Measurements from ENCODE around the gene HSPB6. TPM values are rescaled to one million over a fixed set of nuclear protein-coding genes. Genes with fewer than 3 reads are reported as not detected.
"Not testable (repeated sequence)": the region's sequence is repeated elsewhere in the genome, so short reads cannot be mapped to it uniquely, and the experiment has no call there.

The HSPB6 gene, protein sequence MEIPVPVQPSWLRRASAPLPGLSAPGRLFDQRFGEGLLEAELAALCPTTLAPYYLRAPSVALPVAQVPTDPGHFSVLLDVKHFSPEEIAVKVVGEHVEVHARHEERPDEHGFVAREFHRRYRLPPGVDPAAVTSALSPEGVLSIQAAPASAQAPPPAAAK
- 0.21 and 0.37 TPM in 2 replicates for total RNA-seq
- 0.24 TPM for polyA plus RNA-seq (2012)

DNA sequence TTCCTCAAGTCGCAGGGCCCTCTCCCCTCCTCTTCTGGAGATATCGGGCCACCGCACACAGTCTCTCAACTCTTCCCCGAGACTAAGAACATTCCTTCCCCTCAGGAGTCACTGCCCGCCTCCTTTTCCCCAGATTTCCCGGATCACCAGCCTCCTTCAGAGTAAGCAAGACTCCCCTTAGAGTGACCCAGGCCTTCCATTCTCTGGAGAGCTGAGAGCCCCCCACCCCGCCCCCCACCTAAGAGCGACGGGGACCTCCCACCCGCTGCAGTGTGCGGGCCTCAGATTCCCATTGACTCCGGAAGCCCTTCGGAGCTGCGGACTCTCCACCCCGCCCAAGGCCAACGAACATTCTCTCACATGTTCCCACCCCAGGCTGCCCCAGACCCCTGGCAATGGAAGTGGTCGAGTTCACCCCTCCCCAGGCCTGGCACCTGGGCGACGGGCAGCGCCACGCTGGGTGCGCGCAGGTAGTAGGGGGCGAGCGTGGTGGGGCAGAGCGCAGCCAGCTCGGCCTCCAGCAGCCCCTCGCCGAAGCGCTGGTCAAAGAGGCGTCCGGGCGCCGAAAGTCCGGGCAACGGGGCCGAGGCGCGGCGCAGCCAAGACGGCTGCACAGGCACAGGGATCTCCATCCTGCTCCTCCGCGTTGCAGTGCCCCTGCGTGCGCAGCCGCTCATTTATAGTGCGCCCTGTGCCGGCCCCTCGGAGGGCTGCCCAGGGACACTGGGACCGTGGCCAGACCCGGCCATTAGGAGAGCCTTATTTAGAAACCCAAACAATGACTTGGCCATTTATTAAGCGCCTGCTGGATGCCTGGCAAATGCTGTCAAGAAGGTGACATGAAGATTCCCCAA, at the start of gene HSPB6:
HSPB6 (minus strand) TSS at position 653 of the 854 bp plus-strand sequence; CDS start at position 632, 21 bp downstream.
- DNase-seq (ENCODE audit: low read depth), result no peak

DNA sequence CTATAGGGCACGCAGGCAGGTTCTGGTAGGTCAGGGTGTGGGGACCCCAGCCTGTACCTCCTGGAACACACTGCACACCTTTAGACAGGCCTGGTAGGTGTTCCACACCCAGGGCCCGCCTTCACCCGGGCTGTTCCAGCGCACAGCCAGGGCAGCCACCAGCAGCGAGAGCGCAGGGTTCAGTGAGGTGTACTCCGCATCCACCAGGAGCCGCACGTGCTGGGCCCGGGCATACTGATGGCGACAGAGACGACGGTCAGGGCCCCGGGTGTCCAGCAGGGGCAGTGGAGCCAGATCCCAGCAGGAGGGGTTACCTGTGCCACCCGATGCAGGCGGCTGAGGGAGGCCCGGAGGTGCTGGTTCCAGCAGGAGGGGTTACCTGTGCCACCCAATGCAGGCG, 49.8 kb upstream of the HSPB6 start:
- DNase-seq (ENCODE audit: low read depth), result no peak

DNA sequence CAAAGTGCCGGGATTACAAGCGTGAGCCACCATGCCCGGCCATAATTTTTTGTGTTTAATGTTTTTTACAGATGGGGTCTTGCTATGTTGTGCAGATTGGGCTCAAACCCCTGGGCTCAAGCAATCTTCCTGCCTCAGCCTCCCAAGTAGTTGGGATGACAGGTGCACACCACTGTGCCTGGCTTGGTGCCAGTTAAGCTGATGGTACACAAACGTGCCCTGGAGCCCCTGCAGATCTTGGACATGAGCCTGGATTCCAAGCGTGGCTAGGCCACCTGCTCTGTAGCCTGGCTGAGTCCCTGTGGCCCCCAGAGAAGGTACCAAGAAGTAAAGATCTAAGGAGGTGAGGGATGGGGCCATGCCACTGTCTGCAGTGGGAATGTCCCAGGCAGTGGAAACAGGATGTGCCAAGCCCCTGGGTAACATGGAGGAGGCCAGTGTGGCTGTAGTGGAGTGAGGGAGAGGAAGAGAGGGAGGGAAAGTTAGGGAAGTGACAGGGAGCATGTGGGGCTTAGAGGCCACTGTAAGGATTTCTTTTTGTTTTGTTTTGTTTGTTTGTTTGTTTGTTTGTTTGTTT, 48.8 kb upstream of the HSPB6 start:
- DNase-seq (ENCODE audit: low read depth), result peak; percentile 13

DNA sequence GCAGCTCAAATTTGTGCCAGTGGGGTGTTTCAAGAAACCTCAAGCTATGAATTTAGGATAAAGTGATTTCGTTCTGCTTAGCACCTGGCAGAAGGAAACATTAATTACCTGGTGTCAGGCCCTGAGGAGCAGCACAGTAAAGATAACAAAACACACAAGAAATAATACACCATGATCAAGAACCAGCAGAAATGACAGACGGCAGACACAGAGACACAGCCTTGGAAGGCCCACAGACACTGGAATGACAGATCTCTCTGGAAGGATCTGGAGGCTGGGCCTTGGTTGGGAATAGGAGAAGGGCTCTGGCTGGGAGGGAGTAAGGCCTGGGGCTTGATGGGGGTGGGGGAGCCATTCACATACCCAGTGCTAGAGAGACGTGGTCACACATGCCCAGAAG, 45.0 kb upstream of the HSPB6 start:
- no peak for DNase-seq (ENCODE audit: low read depth)

DNA sequence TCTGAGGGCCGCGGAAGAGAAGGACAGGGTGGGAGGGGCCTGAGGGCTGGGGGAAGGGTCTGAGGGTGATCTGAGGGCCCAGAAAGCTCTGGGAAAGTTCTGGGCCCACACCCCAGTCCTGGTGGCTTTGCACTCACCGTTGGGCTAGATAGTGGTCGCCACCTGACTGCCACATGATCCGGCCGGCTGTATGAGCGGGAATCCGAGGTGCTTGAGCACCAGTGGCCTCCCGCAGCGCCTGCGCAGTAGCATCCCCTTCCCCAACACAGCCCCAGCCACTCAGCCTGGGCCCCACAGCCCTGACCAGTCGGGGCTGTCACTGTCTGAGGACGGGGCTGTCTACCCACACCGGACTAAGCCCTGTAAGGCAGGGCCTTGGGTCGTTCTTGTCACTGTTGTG, 40.8 kb upstream of the HSPB6 start:
- no peak for DNase-seq (ENCODE audit: low read depth)

DNA sequence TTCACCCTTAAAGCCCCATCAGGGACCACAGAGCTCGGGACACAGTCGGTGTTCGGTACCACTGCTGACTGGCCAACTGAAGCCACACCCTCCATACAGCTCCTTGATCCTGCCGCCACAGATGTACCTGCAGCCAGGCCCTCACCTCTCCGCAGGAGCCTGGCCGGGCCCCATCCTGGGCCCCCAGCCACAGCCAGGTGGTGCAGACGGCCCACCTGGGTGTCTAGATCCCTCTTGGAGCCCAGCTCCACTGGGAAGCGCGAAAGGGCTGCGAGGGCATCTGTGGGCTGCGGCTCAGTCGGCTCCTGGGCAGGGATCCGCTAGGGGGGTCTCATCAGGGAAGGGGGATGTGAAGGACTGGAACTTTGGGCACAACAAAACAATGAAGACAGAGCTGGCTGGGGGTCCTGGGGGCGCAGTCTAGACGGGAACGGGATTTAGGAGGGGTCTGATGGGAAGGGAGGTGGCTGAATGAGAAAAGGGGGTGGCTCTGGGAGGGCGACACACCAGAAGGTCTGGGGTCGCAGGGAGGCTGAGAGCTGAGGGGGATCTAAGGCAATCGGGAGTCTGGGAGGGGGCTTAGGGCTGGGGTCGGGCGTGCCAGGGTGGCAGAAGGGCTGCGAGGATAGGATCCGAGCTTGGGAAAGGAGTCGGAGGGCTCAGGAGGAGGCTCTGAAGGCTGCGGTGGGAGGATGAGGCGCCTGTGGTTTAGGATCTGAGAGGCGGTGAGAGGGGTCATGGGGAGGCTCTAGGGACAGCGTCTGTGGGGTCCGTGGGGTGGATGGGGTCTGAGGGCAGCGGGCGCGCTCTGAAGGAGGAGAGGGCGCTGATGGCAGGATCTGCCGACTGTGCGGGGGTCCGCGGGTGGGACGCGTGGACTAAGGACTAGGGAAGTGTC, 40.1 kb upstream of the HSPB6 start:
- DNase-seq (ENCODE audit: low read depth), result no peak

DNA sequence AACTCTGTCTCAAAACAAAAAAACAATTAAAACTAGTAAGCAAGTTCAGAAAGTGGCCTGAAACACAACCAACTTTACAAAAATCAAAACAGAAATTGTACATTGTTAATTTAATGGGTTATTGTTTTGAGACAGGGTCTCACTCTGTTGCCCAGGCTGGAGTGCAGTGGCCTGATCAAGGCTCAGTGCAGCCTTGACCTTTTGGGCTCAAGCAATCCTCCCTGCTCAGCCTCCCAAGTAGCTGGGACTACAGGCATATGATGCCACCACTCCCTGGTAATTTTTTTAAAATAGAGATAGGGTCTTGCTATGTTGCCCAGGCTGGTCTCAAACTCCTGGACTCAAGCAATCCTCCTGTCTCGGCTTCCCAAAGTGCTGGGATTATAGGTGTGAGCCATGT, 38.7 kb upstream of the HSPB6 start:
- DNase-seq (ENCODE audit: low read depth), result not testable (repeated sequence)

DNA sequence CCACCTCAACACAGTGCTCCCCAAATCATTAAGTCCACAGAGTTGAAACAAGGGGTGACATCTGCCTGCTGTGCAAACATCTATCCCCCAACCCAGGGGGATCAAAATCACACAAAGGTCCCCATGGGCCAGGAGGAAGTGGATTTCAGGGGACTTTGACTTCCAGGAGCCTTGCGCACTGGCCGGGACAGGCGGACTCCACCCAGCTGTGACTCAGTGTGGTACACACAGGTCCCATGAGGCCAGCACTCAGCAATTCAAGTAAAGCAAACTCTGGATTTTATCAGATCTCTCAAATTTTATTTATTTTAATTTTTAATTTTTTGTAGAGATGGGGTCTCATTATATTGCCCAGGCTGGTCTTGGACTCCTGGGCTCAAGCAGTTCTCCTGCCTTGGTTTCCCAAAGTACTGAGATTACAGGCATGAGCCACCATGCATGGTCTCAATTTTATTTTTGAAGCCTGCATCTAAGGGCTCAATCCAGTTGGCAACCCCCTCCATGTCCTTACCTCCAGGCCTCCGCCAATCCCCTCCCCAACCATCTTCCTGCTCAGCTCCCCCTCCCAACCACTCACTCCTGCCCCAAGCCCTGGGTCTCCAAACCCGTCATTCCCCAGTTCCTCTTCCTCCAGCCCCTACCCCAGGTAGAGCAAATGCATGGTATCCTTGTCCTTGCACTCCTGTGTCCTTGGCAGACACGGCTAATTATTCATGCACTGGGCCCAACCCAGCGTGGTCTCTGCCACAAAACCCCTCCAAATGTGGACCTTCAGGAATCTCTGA, 36.7 kb upstream of the HSPB6 start:
- peak; percentile 17 for DNase-seq (ENCODE audit: low read depth)

DNA sequence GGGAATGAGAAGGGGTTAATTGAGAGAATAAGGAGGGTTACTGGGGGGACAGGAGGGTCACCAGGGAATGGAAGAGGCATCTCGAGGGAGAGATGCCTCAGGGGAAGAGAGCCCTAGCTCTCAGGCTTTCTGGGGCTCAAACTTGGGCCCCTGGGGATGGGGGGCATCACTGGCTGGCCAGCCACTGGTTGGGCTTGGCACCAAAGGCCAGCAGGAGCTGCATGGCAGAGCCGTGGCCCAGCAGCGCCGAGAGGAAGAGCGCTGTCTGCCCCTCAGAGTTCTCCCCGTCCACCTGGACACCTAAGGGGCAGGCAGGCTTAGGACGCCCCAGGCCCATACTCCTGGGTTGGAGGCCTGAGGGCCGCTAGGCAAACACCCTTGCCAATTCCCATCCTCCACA, 36.1 kb upstream of the HSPB6 start:
- no peak for DNase-seq (ENCODE audit: low read depth)

DNA sequence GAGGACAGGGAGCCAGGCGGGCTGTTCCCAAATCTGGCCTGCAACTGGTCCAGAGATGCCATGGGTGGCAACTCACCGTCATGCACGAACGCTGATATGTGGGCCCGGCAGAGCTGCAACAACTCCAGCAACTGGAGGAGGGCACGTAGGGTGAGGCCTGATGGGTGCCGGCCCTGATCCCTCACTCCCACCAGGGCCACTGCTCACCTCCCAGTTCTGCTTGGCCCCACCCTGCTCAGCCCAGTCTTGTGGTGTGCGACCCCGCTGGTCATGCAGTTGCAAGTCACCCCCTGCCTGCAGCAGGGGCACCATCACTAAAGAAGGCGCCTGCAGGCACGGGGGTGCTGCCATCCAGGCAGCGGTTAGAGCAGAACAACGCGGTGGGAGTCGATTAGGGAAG, 35.5 kb upstream of the HSPB6 start:
- DNase-seq (ENCODE audit: low read depth), result no peak

DNA sequence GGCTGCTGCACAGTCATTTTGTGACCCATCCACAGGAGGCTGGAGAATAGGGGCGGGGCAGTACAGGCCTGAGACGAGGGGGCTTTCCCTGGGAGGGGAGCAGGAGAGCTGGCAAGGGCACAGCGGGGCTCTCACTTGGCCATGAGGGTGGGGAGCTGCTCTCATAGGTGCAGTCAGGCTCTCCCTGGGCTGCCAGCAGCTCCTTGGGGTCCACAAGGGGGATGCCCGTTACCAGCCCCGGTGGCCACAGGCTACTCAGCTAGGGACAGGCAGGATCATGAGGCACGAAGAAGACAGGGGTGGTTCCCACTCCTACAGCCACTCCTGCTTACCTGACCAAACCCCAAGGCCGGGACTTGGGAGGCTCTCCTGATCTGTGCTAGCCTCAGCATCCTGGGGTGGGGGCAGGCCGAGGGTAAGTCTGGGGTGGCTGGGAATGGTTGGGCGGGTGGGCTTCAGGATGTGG, 35.0 kb upstream of the HSPB6 start:
- DNase-seq (ENCODE audit: low read depth), result no peak

DNA sequence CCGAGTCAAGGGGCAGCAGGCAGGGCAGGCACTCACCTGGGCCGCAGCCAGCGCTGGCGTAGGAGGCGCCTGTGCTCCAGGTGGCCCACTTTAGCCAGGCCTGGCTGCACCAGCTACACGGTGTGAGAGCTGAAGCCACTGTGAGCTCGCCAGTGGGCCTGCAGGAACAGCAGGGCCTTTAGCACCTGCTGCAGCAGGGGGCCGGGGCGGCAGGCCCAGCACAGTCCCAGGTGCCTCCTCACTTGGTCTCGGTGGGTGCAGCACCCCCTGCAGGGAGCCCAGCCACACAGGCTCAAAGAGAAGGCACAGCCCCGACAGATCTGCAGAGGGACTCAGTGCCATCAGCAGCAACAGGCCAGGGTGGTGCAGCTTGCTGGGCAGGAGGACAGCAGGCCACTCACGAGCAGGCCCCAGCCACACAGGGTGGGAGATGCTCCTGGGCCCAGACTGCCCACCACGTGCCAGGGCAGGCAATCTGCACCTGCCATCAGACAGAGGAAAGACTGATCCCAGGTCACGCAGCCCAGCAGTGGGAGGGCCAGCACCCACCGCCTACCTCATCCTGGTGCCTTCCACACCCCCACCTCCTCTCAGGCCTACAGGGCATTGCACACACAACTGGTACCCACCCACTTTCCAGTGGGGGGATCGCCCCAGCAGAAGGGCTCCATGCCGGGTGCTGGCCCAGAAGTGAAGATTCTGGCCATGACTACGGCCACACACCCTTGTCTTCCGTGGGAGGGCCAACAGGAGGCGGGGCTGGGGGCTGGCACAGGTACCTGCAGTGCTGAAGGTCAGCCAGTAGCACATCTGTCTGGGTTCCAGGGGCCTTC, 34.4 kb upstream of the HSPB6 start:
- no peak for DNase-seq (ENCODE audit: low read depth)

DNA sequence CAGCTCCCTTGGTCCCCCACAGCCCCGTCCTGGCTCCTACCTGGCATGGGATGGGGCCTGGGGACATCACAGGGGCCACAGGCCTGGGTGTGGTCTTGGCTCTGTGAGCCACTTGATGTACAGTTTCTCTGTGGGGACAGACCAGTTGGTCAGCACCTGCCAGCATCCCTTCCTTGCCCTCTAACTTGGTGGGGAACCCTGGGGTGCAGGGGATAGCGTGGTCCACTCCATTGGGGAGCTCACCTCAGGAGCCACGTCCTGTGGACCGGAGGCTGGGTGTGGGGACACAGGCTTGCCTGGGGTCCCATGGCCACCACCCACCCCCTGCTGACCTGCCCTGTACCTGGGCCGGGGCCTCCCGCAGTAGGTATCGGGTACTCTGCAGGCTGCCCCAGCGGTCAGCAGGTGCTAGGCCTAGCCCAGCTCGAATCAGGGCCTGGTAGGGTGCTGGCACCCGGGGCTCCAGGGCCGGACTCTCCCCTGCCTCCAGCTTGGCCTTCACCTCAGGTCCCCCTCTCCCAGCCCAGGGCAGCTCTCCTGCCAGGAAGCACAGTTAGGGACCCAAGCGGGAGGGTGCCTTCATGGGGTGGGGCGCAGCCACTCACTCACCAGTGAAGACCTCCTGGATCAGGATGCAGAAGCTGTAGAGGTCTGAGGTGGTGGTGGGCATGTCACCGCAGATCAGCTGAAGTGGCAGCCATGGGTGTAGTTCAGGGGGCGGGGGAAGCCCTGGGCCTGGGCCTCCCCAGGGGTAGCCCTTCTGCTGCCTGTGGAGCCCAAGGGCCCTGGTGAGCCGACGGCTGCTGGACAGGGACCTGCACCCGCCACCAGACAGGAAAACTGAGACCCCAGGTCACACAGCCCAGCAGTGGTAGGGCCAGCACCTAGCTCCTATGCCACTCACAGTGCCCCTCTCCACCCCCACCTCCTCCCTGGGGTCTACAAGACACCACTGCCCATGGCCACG, 33.4 kb upstream of the HSPB6 start:
- no peak for DNase-seq (ENCODE audit: low read depth)

DNA sequence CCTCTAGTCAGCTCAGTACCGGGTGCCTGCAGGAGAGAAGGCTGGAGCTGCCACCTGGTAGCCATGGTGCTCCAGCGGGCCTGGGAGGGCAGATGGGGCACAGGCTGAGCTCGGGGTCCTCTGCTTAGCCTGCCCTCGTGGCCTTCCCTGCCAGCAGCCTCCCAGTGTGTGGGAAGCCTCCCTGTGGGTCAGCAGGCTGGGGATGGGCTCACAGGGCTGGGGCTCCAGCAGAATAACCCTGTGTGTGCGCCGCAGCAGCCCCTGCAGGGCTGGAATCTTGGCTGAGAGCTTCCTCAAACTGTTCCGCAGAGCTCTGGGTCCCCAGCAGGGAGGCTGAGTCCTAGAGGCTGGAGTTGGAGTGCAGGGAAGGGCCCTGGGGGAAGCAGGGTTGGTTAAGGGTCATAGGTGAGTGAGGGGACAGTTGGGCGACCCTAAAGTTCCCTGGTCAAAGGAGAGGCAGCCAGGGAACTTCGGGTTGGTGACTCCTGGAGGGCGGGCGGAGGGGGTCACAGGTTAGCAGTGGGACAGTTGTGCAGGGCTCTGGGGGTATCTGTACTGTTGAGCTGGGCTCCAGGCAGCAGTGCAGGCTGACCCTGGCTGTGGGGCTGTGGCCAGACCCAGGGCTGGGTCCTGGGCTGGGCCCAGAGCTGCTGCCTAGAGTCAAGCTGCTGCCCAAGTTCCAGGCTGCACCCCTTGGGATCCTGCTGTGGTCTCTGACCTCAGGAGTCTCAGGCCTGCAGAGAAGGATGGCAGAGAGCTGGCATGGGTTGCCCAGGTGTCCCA, 32.6 kb upstream of the HSPB6 start:
- DNase-seq (ENCODE audit: low read depth), result no peak

DNA sequence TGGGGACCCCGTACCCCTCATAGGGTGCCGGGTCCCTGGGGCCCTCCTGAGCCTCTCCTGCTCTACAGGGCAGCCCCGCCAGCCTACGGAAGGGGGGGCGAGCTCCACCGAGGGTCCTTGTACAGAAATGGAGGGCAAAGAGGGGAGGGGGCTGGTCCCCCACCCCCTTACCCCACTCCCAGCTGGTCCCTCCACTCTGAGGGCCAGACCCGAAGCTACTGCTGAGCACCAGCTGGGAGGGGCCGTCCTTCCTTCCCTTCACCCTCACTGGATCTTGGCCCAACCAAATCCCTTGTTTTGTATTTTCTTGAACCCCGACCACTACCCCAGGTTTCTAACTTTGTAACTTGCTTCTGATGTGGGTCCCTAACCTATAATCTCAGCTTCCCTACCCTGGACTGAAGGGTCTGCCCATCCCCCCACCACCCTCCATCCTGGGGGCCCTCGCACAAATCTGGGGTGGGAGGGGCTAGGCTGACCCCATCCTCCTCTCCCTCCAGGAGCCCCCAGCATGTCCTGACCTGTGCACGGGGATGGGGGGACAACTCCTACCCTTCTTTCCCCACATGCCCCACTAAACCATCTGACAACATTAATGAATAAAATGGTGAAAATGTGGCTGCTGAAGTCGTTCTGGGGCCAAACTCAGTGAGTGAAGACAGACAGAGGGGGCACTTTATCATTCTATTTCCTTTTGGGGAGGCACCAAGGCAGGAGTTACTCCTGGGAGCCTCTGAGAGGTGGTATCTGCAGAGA, 31.6 kb upstream of the HSPB6 start:
- DNase-seq (ENCODE audit: low read depth), result no peak

DNA sequence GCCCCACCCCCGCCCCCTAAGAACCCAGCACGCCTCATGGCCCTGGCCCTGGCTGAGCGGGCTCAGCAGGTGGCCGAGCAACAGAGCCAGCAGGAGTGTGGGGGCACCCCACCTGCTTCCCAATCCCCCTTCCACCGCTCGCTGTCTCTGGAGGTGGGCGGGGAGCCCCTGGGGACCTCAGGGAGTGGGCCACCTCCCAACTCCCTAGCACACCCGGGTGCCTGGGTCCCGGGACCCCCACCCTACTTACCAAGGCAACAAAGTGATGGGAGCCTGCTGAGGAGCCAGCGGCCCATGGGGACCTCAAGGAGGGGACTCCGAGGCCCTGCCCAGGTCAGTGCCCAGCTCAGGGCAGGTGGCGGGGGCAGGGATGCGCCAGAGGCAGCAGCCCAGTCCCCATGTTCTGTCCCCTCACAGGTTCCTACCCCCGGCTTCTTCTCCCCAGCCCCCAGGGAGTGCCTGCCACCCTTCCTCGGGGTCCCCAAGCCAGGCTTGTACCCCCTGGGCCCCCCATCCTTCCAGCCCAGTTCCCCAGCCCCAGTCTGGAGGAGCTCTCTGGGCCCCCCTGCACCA, 30.5 kb upstream of the HSPB6 start:
- no peak for DNase-seq (ENCODE audit: low read depth)
